IMR-90 (cell line): ENCODE measurements around the gene SMIM7. TPM values are rescaled to one million over a fixed set of nuclear protein-coding genes. Genes with fewer than 3 reads are reported as not detected.

Experiments used
- ATAC-seq: fragments of 200-7000 bp; cut with Tn5 transposase; 2 replicates; pipeline ENCODE4 v1.9.1; 2020; ENCODE audit warnings: low read depth, mild to moderate bottlenecking, moderate library complexity
- BruUV-seq: library from RNA; stranded (reverse); fragments of 400-500 nt; replicated peaks from 2 replicates; lab custom pipeline; 2021; lab: Mats Ljungman, UMichigan
- CTCF ChIA-PET: fragments of 300-600 bp; formaldehyde crosslinking; extraction: SDS; loops from one replicate; lab custom pipeline; 2021; ENCODE audit warnings: antibody characterized with exemption; lab: Yijun Ruan, JAX
- POLR2A ChIA-PET: fragments of 300-600 bp; sonication (Branson Sonifier 250); formaldehyde crosslinking; loops from one replicate; lab custom pipeline; 2022; ENCODE audit warnings: antibody characterized with exemption; ENCODE audit not compliant: unreplicated experiment; lab: Charles Lee
- DNase-seq: peaks from one replicate; pipeline ENCODE4 v3.0.0; 2013
- H2AFZ ChIP-seq: replicated peaks from 2 replicates; pipeline ENCODE3; 2013; ENCODE audit warnings: low read length, mild to moderate bottlenecking; ENCODE audit not compliant: poor library complexity
- H2AK5ac ChIP-seq: 2 replicates; pipeline ENCODE4 v1.6.1; 2013; ENCODE audit warnings: low read depth, low read length, inconsistent platforms
- H2AK9ac ChIP-seq: replicated peaks from 2 replicates; pipeline ENCODE3; 2013; ENCODE audit warnings: mild to moderate bottlenecking, low read depth, low read length, moderate library complexity; ENCODE audit not compliant: poor library complexity
- H2BK120ac ChIP-seq: 2 replicates; pipeline ENCODE4 v1.6.1; 2013; ENCODE audit warnings: low read depth, low read length, inconsistent platforms
- H2BK15ac ChIP-seq: 3 replicates; pipeline ENCODE4 v1.6.1; 2013; ENCODE audit warnings: low read depth, low read length, inconsistent platforms
- H2BK20ac ChIP-seq: 2 replicates; pipeline ENCODE4 v1.6.1; 2013; ENCODE audit warnings: low read depth, mild to moderate bottlenecking, inconsistent platforms, low read length, moderate library complexity
- H2BK5ac ChIP-seq: 2 replicates; pipeline ENCODE4 v1.6.1; 2013; ENCODE audit warnings: mild to moderate bottlenecking, low read depth, low read length, inconsistent platforms; ENCODE audit not compliant: poor library complexity, severe bottlenecking
- H3K14ac ChIP-seq: replicated peaks from 2 replicates; pipeline ENCODE4 v1.6.1; 2013; ENCODE audit warnings: low read depth, low read length, inconsistent platforms
- H3K18ac ChIP-seq: 2 replicates; pipeline ENCODE4 v1.6.1; 2013; ENCODE audit warnings: low read depth, low read length, control low read depth
- H3K23ac ChIP-seq: 2 replicates; pipeline ENCODE4 v1.6.1; 2013; ENCODE audit warnings: low read depth, low read length, inconsistent platforms
- H3K27ac ChIP-seq: 2 replicates; pipeline ENCODE4 v1.5.1; 2013; ENCODE audit warnings: mild to moderate bottlenecking, control low read depth, low read length; ENCODE audit not compliant: insufficient read depth
- H3K27me3 ChIP-seq: 2 replicates; pipeline ENCODE4 v1.6.1; 2013; ENCODE audit warnings: low read length; ENCODE audit not compliant: control insufficient read depth, insufficient read depth
- H3K36me3 ChIP-seq: 2 replicates; pipeline ENCODE4 v1.6.1; 2013; ENCODE audit warnings: low read length, mixed read lengths; ENCODE audit not compliant: control insufficient read depth, insufficient read depth
- H3K4ac ChIP-seq: 2 replicates; pipeline ENCODE4 v1.6.1; 2013; ENCODE audit warnings: low read depth, low read length, inconsistent platforms
- H3K4me1 ChIP-seq: 2 replicates; pipeline ENCODE4 v1.6.1; 2013; ENCODE audit warnings: low read length, mixed read lengths; ENCODE audit not compliant: control insufficient read depth, insufficient read depth
- H3K4me2 ChIP-seq: 2 replicates; pipeline ENCODE4 v1.6.1; 2013; ENCODE audit warnings: low read depth, mild to moderate bottlenecking, control low read depth, low read length, moderate library complexity
- H3K4me3 ChIP-seq: 2 replicates; pipeline ENCODE4 v1.5.1; 2013; ENCODE audit warnings: low read depth, mild to moderate bottlenecking, control low read depth, low read length, moderate library complexity; ENCODE audit not compliant: insufficient read depth
- H3K56ac ChIP-seq: 2 replicates; pipeline ENCODE4 v1.6.1; 2013; ENCODE audit warnings: low read length, inconsistent platforms; ENCODE audit not compliant: insufficient read depth; ENCODE audit errors: extremely low read depth
- H3K79me1 ChIP-seq, 2 experiments: 2 replicates each; pipeline ENCODE4 v1.6.1; 2013; ENCODE audit warnings: low read length in 2 of 2, inconsistent platforms in 1 of 2, low read depth in 1 of 2
- H3K9ac ChIP-seq: 2 replicates; pipeline ENCODE4 v1.6.1; 2013; ENCODE audit warnings: low read depth, low read length, control low read depth
- H3K9me1 ChIP-seq: 2 replicates; pipeline ENCODE4 v1.6.1; 2013; ENCODE audit warnings: low read length, inconsistent platforms; ENCODE audit not compliant: insufficient read depth
- H3K9me3 ChIP-seq: 2 replicates; pipeline ENCODE4 v1.6.1; 2013; ENCODE audit warnings: low read length; ENCODE audit not compliant: control insufficient read depth, insufficient read depth
- H4K20me1 ChIP-seq: 2 replicates; pipeline ENCODE4 v1.6.1; 2013; ENCODE audit warnings: low read length, inconsistent platforms; ENCODE audit not compliant: insufficient read depth
- H4K5ac ChIP-seq: 2 replicates; pipeline ENCODE4 v1.6.1; 2013; ENCODE audit warnings: mild to moderate bottlenecking, low read depth, low read length, control low read depth
- H4K8ac ChIP-seq, 2 experiments: 2 replicates each; pipeline ENCODE4 v1.6.1; 2013; ENCODE audit warnings: low read depth in 2 of 2, low read length in 2 of 2, control low read depth in 1 of 2, inconsistent platforms in 1 of 2
- H4K91ac ChIP-seq: 2 replicates; pipeline ENCODE4 v1.6.1; 2013; ENCODE audit warnings: low read depth, low read length, inconsistent platforms; ENCODE audit not compliant: insufficient read depth
- BHLHE40 ChIP-seq: fragments of 150-350 bp; IDR thresholded peaks from 2 replicates; pipeline ENCODE4 v1.6.1; 2016; ENCODE audit warnings: mild to moderate bottlenecking, low read depth, low read length
- CEBPB ChIP-seq: IDR thresholded peaks from 2 replicates; pipeline ENCODE4 v1.6.1; 2012; ENCODE audit warnings: low read depth, low read length, improper control_type of control experiment
- FOS ChIP-seq: fragments of 150-350 bp; IDR thresholded peaks from 2 replicates; pipeline ENCODE4 v1.6.1; 2016; ENCODE audit warnings: low read depth, low read length
- MAFK ChIP-seq: IDR thresholded peaks from 2 replicates; pipeline ENCODE4 v1.6.1; 2012; ENCODE audit warnings: low read depth, low read length, improper control_type of control experiment
- MAZ ChIP-seq: IDR thresholded peaks from 2 replicates; pipeline ENCODE4 v1.6.1; 2012; ENCODE audit warnings: low read depth, mild to moderate bottlenecking, low read length, improper control_type of control experiment, moderate library complexity, borderline replicate concordance
- NFE2L2 ChIP-seq: fragments of 150-350 bp; IDR thresholded peaks from 2 replicates; pipeline ENCODE4 v1.6.1; 2016; ENCODE audit warnings: low read depth, mild to moderate bottlenecking, low read length
- RAD21 ChIP-seq: IDR thresholded peaks from 2 replicates; pipeline ENCODE4 v1.6.1; 2012; ENCODE audit warnings: low read length, improper control_type of control experiment
- RFX5 ChIP-seq: IDR thresholded peaks from 2 replicates; pipeline ENCODE4 v1.8.0; 2012; ENCODE audit warnings: low read depth, mild to moderate bottlenecking, low read length, moderate library complexity
- USF2 ChIP-seq: fragments of 150-350 bp; IDR thresholded peaks from 2 replicates; pipeline ENCODE4 v1.6.1; 2017; ENCODE audit warnings: mild to moderate bottlenecking, antibody characterized with exemption, low read length, low read depth
- WGBS, 2 experiments: methylation state at CpG; one replicate each; pipeline versions ENCODE4 v1.1.5 to v1.1.7; 2013; ENCODE audit warnings: missing lambda C conversion rate in 2 of 2; ENCODE audit not compliant: insufficient read length in 1 of 2; ENCODE audit errors: extremely low coverage in 2 of 2; 5-methylcytosine and 5-hydroxymethylcytosine counted together
- dilution Hi-C: fragments of 300-500 bp; cut with HindIII; formaldehyde crosslinking; loops from one replicate; pipeline ENCODE4 v1.14.3; 2018; ENCODE audit warnings: low sequenced_read_pairs; ENCODE audit not compliant: unreplicated experiment
- in situ Hi-C: fragments of 300-500 bp; cut with MboI; formaldehyde crosslinking; loops from 3 replicates; pipeline ENCODE4 v1.14.3; 2019; ENCODE audit warnings: low sequenced_read_pairs, inconsistent platforms, mixed read lengths
- intact Hi-C: fragments of 100-400 bp; cut with micrococcal nuclease; formaldehyde crosslinking; loops from 2 replicates; pipeline ENCODE4 v1.10.0; 2022
- polyA plus RNA-seq, 3 experiments: library from polyadenylated mRNA; depleted of rRNA; stranded (reverse); fragments of >200 nt; gene quantifications; 2 replicates each; pipeline ENCODE4 v1.2.3, GENCODE V29; 2012; ENCODE audit warnings: low replicate concordance in 1 of 3
- total RNA-seq: library from RNA; depleted of rRNA; stranded (reverse); fragments of >200 nt; gene quantifications from 2 replicates; pipeline ENCODE4 v1.2.3, GENCODE V29; 2012

SMIM7 gene
- total and polyA plus RNA-seq, 2 of the 4 experiments (the other 2 are of a cell fraction): 55.7 to 64.8 TPM

GRCh38 chr19:16641695-16642094 is 18.2 kb downstream of the SMIM7 start:
- dilution Hi-C loops: no loop called here

More at GRCh38 chr19:16641695-16642094, 18.2 kb downstream of the SMIM7 start:
- peaks cover 30% of the 10 kb centered on the region for H4K20me1 ChIP-seq
- no peak overlapping the region for H3K27ac ChIP-seq
- peaks cover 51% of the 10 kb centered on the region for H3K36me3 ChIP-seq
- H3K27me3 ChIP-seq: no peaks in the 10 kb centered on the region
- no peaks in the 10 kb centered on the region for H3K9me3 ChIP-seq
- H2BK15ac ChIP-seq: no peak overlapping the region
- in situ Hi-C loops (no loop called here), intact Hi-C loops (no loop called here)
- H2AK9ac ChIP-seq: no peak overlapping the region
- H3K4me3 ChIP-seq: no peak overlapping the region
- H2BK5ac ChIP-seq: no peak overlapping the region
- no peak overlapping the region for H3K9ac ChIP-seq
- WGBS, 2 experiments: 100% methylated on average over 2 of the region's 10 CpGs; no CpG with 5 or more reads in 1 of the 2 experiments
- no peak overlapping the region for H3K23ac ChIP-seq
- H3K4me2 ChIP-seq: no peak overlapping the region
- no peak overlapping the region for H2AFZ ChIP-seq
- no TSS peak for BruUV-seq
- TF ChIP-seq NFE2L2: no peak
- no peak for TF ChIP-seq MAFK
- TF ChIP-seq MAZ: no peak
- TF ChIP-seq FOS: no peak
- no peak for TF ChIP-seq USF2
- no peak for TF ChIP-seq CEBPB
- no peak for TF ChIP-seq BHLHE40
- TF ChIP-seq RAD21: no peak
- TF ChIP-seq RFX5: no peak
- H2BK20ac ChIP-seq: no peak overlapping the region
- ATAC-seq: no peak
- H3K56ac ChIP-seq: no peak overlapping the region
- no peak overlapping the region for H2AK5ac ChIP-seq
- DNase-seq: no peak
- no peak overlapping the region for H3K18ac ChIP-seq
- no peak overlapping the region for H3K4ac ChIP-seq
- H4K8ac ChIP-seq: no peak overlapping the region
- peaks cover 38 to 61% of the 10 kb centered on the region in 2 experiments for H3K79me1 ChIP-seq
- no peak overlapping the region for H4K5ac ChIP-seq
- no peak overlapping the region for H3K14ac ChIP-seq
- H4K91ac ChIP-seq: no peak overlapping the region
- peaks cover 3% of the 10 kb centered on the region for H3K9me1 ChIP-seq
- no peaks in the 10 kb centered on the region for H3K4me1 ChIP-seq
- CTCF ChIA-PET: no interaction called here
- H2BK120ac ChIP-seq: no peak overlapping the region
- POLR2A ChIA-PET: no interaction called here
